GM23338 (cell line): Measurements from ENCODE around the gene SLC4A4. TPM values are rescaled to one million over a fixed set of nuclear protein-coding genes. Genes with fewer than 3 reads are reported as not detected.

Source experiments
- ATAC-seq: fragments of 200-7000 bp; cut with Tn5 transposase; 3 replicates; pipeline ENCODE4 v1.9.1; 2020
- DNase-seq: peaks from one replicate; pipeline ENCODE4 v3.0.0-alpha.2; 2015; ENCODE audit warnings: low spot score
- H2AFZ ChIP-seq: fragments of 200-600 bp; sonication (generic); 2 replicates; pipeline ENCODE4 v1.8.0; 2016; ENCODE audit warnings: antibody characterized with exemption, mild to moderate bottlenecking, moderate library complexity
- H3F3A ChIP-seq: fragments of 200-600 bp; sonication (generic); replicated peaks from 2 replicates; pipeline ENCODE4 v1.8.0; 2017; ENCODE audit warnings: antibody characterized with exemption, mixed run types, low read depth
- H3K27ac ChIP-seq: fragments of 200-600 bp; sonication (generic); 2 replicates; pipeline ENCODE4 v1.6.1; 2016; ENCODE audit warnings: low read depth
- H3K27me3 ChIP-seq: fragments of 200-600 bp; sonication (generic); 2 replicates; pipeline ENCODE4 v1.8.0; 2016; ENCODE audit warnings: mild to moderate bottlenecking, mixed run types, moderate library complexity; ENCODE audit not compliant: insufficient read depth
- H3K36me3 ChIP-seq: fragments of 200-600 bp; sonication (generic); 2 replicates; pipeline ENCODE4 v1.8.0; 2016; ENCODE audit warnings: mild to moderate bottlenecking; ENCODE audit not compliant: insufficient read depth
- H3K4me1 ChIP-seq: fragments of 200-600 bp; sonication (generic); 2 replicates; pipeline ENCODE4 v1.8.0; 2016; ENCODE audit warnings: mild to moderate bottlenecking, moderate library complexity; ENCODE audit not compliant: insufficient read depth
- H3K4me2 ChIP-seq: fragments of 200-600 bp; sonication (generic); 2 replicates; pipeline ENCODE4 v1.7.1; 2017; ENCODE audit warnings: mixed run types
- H3K4me3 ChIP-seq: fragments of 200-600 bp; sonication (generic); 2 replicates; pipeline ENCODE4 v1.6.1; 2016; ENCODE audit warnings: mixed run types
- H3K79me2 ChIP-seq: fragments of 200-600 bp; sonication (generic); replicated peaks from 2 replicates; pipeline ENCODE4 v1.8.0; 2017; ENCODE audit warnings: mild to moderate bottlenecking; ENCODE audit not compliant: insufficient read depth
- H3K9me2 ChIP-seq: fragments of 200-600 bp; sonication (generic); 2 replicates; pipeline ENCODE4 v1.8.0; 2017; ENCODE audit not compliant: insufficient read depth
- H4K20me1 ChIP-seq: fragments of 200-600 bp; sonication (generic); replicated peaks from 2 replicates; pipeline ENCODE4 v1.8.0; 2017; ENCODE audit warnings: mild to moderate bottlenecking; ENCODE audit not compliant: insufficient read depth
- H3K27ac Mint-ChIP-seq: 2 replicates; pipeline ENCODE4 v1.8.0; 2020; ENCODE audit warnings: inconsistent platforms, mild to moderate bottlenecking, moderate library complexity, mixed read lengths
- H3K27me3 Mint-ChIP-seq: 3 replicates; pipeline ENCODE4 v1.8.0; 2022; ENCODE audit warnings: low read depth, mild to moderate bottlenecking, moderate library complexity, mixed read lengths, inconsistent platforms; ENCODE audit not compliant: insufficient read depth, poor library complexity
- H3K36me3 Mint-ChIP-seq: 3 replicates; pipeline ENCODE4 v1.8.0; 2021; ENCODE audit warnings: low read depth, mild to moderate bottlenecking, inconsistent platforms, moderate library complexity, mixed read lengths
- H3K4me1 Mint-ChIP-seq: 3 replicates; pipeline ENCODE4 v1.8.0; 2020; ENCODE audit warnings: mild to moderate bottlenecking, inconsistent platforms, mixed read lengths
- H3K4me3 Mint-ChIP-seq: 3 replicates; pipeline ENCODE4 v1.8.0; 2021; ENCODE audit warnings: moderate library complexity, mild to moderate bottlenecking, inconsistent platforms, mixed read lengths
- H3K9me3 Mint-ChIP-seq: 3 replicates; pipeline ENCODE4 v1.8.0; 2020; ENCODE audit warnings: moderate library complexity, mild to moderate bottlenecking, inconsistent platforms, mixed read lengths
- CREB1 ChIP-seq: fragments of 250-450 bp; sonication (Bioruptor Pico); IDR thresholded peaks from 2 replicates; pipeline ENCODE4 v1.5.0; 2020; ENCODE audit warnings: low read depth, mild to moderate bottlenecking, moderate library complexity
- CTCF ChIP-seq, 2 experiments: fragments of 200-600 bp in 1 of 2; sonication (generic) in 1 of 2; conservative IDR thresholded peaks; 2 replicates each; pipeline versions ENCODE4 v1.5.1 to v1.6.1; 2016 to 2017; ENCODE audit warnings: antibody characterized with exemption in 2 of 2, low read depth in 2 of 2, mild to moderate bottlenecking in 2 of 2, moderate library complexity in 1 of 2
- EZH2 ChIP-seq: fragments of 200-600 bp; sonication (generic); IDR thresholded peaks from one replicate; pipeline ENCODE4 v1.8.0; 2017; ENCODE audit warnings: antibody characterized with exemption, mild to moderate bottlenecking, low read depth; ENCODE audit not compliant: unreplicated experiment
- EZH2phosphoT487 ChIP-seq: fragments of 200-600 bp; sonication (generic); IDR thresholded peaks from one replicate; pipeline ENCODE4 v1.8.1; 2018; ENCODE audit warnings: antibody characterized with exemption; ENCODE audit not compliant: unreplicated experiment
- JUNB ChIP-seq: IDR thresholded peaks from one replicate; pipeline ENCODE4 v1.6.1; 2016; ENCODE audit warnings: antibody characterized with exemption; ENCODE audit not compliant: unreplicated experiment
- NANOG ChIP-seq: IDR thresholded peaks from 2 replicates; pipeline ENCODE4 v1.6.1; 2016; ENCODE audit warnings: antibody characterized with exemption, borderline replicate concordance
- POLR2AphosphoS5 ChIP-seq: IDR thresholded peaks from 2 replicates; pipeline ENCODE4 v1.6.1; 2016; ENCODE audit warnings: antibody characterized with exemption, low read depth
- REST ChIP-seq: IDR thresholded peaks from one replicate; pipeline ENCODE4 v1.6.1; 2018; ENCODE audit warnings: antibody characterized with exemption; ENCODE audit not compliant: unreplicated experiment
- STAT1 ChIP-seq: IDR thresholded peaks from one replicate; pipeline ENCODE4 v1.6.1; 2016; ENCODE audit warnings: antibody characterized with exemption; ENCODE audit not compliant: unreplicated experiment
- ZNF114 ChIP-seq: fragments of 250-450 bp; sonication (Bioruptor Pico); IDR thresholded peaks from 2 replicates; pipeline ENCODE4 v1.5.0; 2020; ENCODE audit warnings: mild to moderate bottlenecking, moderate library complexity
- ZNF331 ChIP-seq: fragments of 250-450 bp; sonication (Bioruptor Pico); IDR thresholded peaks from 2 replicates; pipeline ENCODE4 v1.5.0; 2020; ENCODE audit warnings: low read depth, mild to moderate bottlenecking, moderate library complexity
- polyA plus RNA-seq: library from polyadenylated mRNA; unstranded; fragments of >200 nt; fragmentation: Nextera tagmentation; extraction: Ambion mirVana; gene quantifications from 2 replicates; pipeline ENCODE4 v1.2.1, GENCODE V29; 2016
- total RNA-seq: library from RNA; depleted of rRNA; stranded (reverse); fragments of >200 nt; shearing (Covaris generic); gene quantifications from 2 replicates; pipeline ENCODE4 v1.2.3, GENCODE V29; 2014
- TF ChIP-seq, protein P1 (sequence below): fragments of 250-450 bp; sonication (Bioruptor Pico); IDR thresholded peaks from 2 replicates; pipeline ENCODE4 v1.5.0; 2020; ENCODE audit warnings: mild to moderate bottlenecking, moderate library complexity
- TF ChIP-seq, protein P2 (sequence below): IDR thresholded peaks from 2 replicates; pipeline ENCODE4 v1.6.1; 2016; ENCODE audit warnings: antibody characterized with exemption

The SLC4A4 gene
- total and polyA plus RNA-seq, 2 experiments from 2014 or later, result 1.0 to 1.5 TPM

GRCh38 chr4:71538528-71538927, 199.7 kb downstream of the SLC4A4 start:
- Histone ChIP-seq H3K4me3 (no peak overlapping the region), H3K27ac (no peak overlapping the region), H3K4me1 (no peaks in the 10 kb centered on the region), H3K9me2 (no peaks in the 10 kb centered on the region), H3K79me2 (no peaks in the 10 kb centered on the region), H2AFZ (no peak overlapping the region), H3K36me3 (no peaks in the 10 kb centered on the region), H3K4me2 (no peak overlapping the region), H3K27me3 (no peaks in the 10 kb centered on the region), H4K20me1 (no peaks in the 10 kb centered on the region), H3F3A (no peaks in the 10 kb centered on the region)
- H3K9me3 Mint-ChIP-seq, result no peaks in the 10 kb centered on the region
- no peaks in the 10 kb centered on the region for H3K36me3 Mint-ChIP-seq
- H3K27ac Mint-ChIP-seq, result no peak overlapping the region
- H3K4me3 Mint-ChIP-seq, result no peak overlapping the region
- no peak for DNase-seq
- no peak for ATAC-seq
- no peak for TF ChIP-seq JUNB
- no peak for TF ChIP-seq EZH2
- TF ChIP-seq ZNF114 (CRISPR knock-in tag), result no peak
- TF ChIP-seq, protein P1, sequence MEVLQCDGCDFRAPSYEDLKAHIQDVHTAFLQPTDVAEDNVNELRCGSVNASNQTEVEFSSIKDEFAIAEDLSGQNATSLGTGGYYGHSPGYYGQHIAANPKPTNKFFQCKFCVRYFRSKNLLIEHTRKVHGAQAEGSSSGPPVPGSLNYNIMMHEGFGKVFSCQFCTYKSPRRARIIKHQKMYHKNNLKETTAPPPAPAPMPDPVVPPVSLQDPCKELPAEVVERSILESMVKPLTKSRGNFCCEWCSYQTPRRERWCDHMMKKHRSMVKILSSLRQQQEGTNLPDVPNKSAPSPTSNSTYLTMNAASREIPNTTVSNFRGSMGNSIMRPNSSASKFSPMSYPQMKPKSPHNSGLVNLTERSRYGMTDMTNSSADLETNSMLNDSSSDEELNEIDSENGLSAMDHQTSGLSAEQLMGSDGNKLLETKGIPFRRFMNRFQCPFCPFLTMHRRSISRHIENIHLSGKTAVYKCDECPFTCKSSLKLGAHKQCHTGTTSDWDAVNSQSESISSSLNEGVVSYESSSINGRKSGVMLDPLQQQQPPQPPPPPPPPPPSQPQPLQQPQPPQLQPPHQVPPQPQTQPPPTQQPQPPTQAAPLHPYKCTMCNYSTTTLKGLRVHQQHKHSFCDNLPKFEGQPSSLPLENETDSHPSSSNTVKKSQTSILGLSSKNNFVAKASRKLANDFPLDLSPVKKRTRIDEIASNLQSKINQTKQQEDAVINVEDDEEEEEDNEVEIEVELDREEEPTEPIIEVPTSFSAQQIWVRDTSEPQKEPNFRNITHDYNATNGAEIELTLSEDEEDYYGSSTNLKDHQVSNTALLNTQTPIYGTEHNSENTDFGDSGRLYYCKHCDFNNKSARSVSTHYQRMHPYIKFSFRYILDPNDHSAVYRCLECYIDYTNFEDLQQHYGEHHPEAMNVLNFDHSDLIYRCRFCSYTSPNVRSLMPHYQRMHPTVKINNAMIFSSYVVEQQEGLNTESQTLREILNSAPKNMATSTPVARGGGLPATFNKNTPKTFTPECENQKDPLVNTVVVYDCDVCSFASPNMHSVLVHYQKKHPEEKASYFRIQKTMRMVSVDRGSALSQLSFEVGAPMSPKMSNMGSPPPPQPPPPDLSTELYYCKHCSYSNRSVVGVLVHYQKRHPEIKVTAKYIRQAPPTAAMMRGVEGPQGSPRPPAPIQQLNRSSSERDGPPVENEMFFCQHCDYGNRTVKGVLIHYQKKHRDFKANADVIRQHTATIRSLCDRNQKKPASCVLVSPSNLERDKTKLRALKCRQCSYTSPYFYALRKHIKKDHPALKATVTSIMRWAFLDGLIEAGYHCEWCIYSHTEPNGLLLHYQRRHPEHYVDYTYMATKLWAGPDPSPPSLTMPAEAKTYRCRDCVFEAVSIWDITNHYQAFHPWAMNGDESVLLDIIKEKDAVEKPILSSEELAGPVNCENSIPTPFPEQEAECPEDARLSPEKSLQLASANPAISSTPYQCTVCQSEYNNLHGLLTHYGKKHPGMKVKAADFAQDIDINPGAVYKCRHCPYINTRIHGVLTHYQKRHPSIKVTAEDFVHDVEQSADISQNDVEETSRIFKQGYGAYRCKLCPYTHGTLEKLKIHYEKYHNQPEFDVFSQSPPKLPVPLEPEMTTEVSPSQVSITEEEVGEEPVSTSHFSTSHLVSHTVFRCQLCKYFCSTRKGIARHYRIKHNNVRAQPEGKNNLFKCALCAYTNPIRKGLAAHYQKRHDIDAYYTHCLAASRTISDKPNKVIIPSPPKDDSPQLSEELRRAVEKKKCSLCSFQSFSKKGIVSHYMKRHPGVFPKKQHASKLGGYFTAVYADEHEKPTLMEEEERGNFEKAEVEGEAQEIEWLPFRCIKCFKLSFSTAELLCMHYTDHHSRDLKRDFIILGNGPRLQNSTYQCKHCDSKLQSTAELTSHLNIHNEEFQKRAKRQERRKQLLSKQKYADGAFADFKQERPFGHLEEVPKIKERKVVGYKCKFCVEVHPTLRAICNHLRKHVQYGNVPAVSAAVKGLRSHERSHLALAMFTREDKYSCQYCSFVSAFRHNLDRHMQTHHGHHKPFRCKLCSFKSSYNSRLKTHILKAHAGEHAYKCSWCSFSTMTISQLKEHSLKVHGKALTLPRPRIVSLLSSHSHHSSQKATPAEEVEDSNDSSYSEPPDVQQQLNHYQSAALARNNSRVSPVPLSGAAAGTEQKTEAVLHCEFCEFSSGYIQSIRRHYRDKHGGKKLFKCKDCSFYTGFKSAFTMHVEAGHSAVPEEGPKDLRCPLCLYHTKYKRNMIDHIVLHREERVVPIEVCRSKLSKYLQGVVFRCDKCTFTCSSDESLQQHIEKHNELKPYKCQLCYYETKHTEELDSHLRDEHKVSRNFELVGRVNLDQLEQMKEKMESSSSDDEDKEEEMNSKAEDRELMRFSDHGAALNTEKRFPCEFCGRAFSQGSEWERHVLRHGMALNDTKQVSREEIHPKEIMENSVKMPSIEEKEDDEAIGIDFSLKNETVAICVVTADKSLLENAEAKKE (CRISPR knock-in tag), result no peak
- no peak for TF ChIP-seq STAT1
- TF ChIP-seq NANOG, result no peak
- TF ChIP-seq, protein P2, sequence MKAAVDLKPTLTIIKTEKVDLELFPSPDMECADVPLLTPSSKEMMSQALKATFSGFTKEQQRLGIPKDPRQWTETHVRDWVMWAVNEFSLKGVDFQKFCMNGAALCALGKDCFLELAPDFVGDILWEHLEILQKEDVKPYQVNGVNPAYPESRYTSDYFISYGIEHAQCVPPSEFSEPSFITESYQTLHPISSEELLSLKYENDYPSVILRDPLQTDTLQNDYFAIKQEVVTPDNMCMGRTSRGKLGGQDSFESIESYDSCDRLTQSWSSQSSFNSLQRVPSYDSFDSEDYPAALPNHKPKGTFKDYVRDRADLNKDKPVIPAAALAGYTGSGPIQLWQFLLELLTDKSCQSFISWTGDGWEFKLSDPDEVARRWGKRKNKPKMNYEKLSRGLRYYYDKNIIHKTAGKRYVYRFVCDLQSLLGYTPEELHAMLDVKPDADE, result no peak
- TF ChIP-seq CREB1 (CRISPR knock-in tag), result no peak
- no peak for TF ChIP-seq EZH2phosphoT487
- no peak for TF ChIP-seq POLR2AphosphoS5
- no peak for TF ChIP-seq CTCF (conservative IDR thresholded peaks at IDR 0.05; ENCODE audit: low read depth in 2 of 2)
- TF ChIP-seq REST, result no peak
- no peak for TF ChIP-seq ZNF331 (CRISPR knock-in tag)
- H3K27me3 Mint-ChIP-seq, result peaks cover 6% of the 10 kb centered on the region
- peaks cover 5% of the 10 kb centered on the region for H3K4me1 Mint-ChIP-seq
